ENCODE results near the gene SLC25A21.
"Not testable (repeated sequence)": the region's sequence is repeated elsewhere in the genome, so short reads cannot be mapped to it uniquely, and the experiment has no call there.

SLC25A21 gene

GRCh38 chr14:36874396-36875138, 297.8 kb downstream of the SLC25A21 start:
- no peak for DNase-seq

- no peak for DNase-seq
Measured at GRCh38 chr14:36870776-36871175, 301.6 kb downstream of the SLC25A21 start.

- DNase-seq = no peak
Measured at GRCh38 chr14:36869125-36869524, 303.3 kb downstream of the SLC25A21 start.

- no peak for DNase-seq
Measured at GRCh38 chr14:36866867-36867266, 305.5 kb downstream of the SLC25A21 start.

GRCh38 chr14:36863271-36863670, 309.1 kb downstream of the SLC25A21 start:
- DNase-seq = no peak

GRCh38 chr14:36862237-36862636, 310.2 kb downstream of the SLC25A21 start:
- not testable (repeated sequence) for DNase-seq

GRCh38 chr14:36860831-36861230, 311.6 kb downstream of the SLC25A21 start:
- no peak for DNase-seq

- DNase-seq = no peak
Measured at GRCh38 chr14:36859119-36859518, 313.3 kb downstream of the SLC25A21 start.

- no peak for DNase-seq
Measured at GRCh38 chr14:36857842-36858445, 314.5 kb downstream of the SLC25A21 start.

- DNase-seq = no peak
Measured at GRCh38 chr14:36857136-36857535, 315.3 kb downstream of the SLC25A21 start.

GRCh38 chr14:36856095-36856878, 316.1 kb downstream of the SLC25A21 start:
- no peak for DNase-seq

- no peak for DNase-seq
Measured at GRCh38 chr14:36855396-36855795, 317.0 kb downstream of the SLC25A21 start.

GRCh38 chr14:36852981-36853691, 319.3 kb downstream of the SLC25A21 start:
- DNase-seq = peak in 4 of 56 donors; percentile 4 to 15 (median 9)

- no peak for DNase-seq
Measured at GRCh38 chr14:36848213-36848612, 324.2 kb downstream of the SLC25A21 start.

- DNase-seq = no peak
Measured at GRCh38 chr14:36847366-36847765, 325.0 kb downstream of the SLC25A21 start.

GRCh38 chr14:36845356-36846012, 326.9 kb downstream of the SLC25A21 start:
- no peak for DNase-seq

GRCh38 chr14:36844443-36845195, 327.8 kb downstream of the SLC25A21 start:
- DNase-seq = no peak

- DNase-seq = no peak
Measured at GRCh38 chr14:36843410-36843809, 329.0 kb downstream of the SLC25A21 start.

- DNase-seq = no peak
Measured at GRCh38 chr14:36835128-36835527, 337.3 kb downstream of the SLC25A21 start.

- DNase-seq = no peak
Measured at GRCh38 chr14:36834293-36834692, 338.1 kb downstream of the SLC25A21 start.

Data from amygdala (tissue), 56 donors.